ENCODE measurements around the gene FAM117B.

The FAM117B gene

GRCh38 chr2:202634556-202635427 is at the start of gene FAM117B:
Gene FAM117B, plus strand, starts transcription at chr2:202634969. Its CDS starts 219 bp downstream, at chr2:202635188.
- DNase-seq = peak; percentile 94

GRCh38 chr2:202588647-202589581 is 45.9 kb upstream of the FAM117B start:
- peak; percentile 66 for DNase-seq

- DNase-seq = no peak
Measured at GRCh38 chr2:202589582-202589949, 45.2 kb upstream of the FAM117B start.

- no peak for DNase-seq
Measured at GRCh38 chr2:202592566-202592965, 42.2 kb upstream of the FAM117B start.

GRCh38 chr2:202599105-202599504 is 35.7 kb upstream of the FAM117B start:
- no peak for DNase-seq

GRCh38 chr2:202599911-202600310 is 34.9 kb upstream of the FAM117B start:
- DNase-seq = no peak

GRCh38 chr2:202604699-202605098 is 30.1 kb upstream of the FAM117B start:
- no peak for DNase-seq

- no peak for DNase-seq
Measured at GRCh38 chr2:202605174-202605573, 29.6 kb upstream of the FAM117B start.

- no peak for DNase-seq
Measured at GRCh38 chr2:202608142-202608852, 26.5 kb upstream of the FAM117B start.

- DNase-seq = no peak
Measured at GRCh38 chr2:202609381-202610145, 25.2 kb upstream of the FAM117B start.

GRCh38 chr2:202610380-202610779 is 24.4 kb upstream of the FAM117B start:
- DNase-seq = no peak

- DNase-seq = no peak
Measured at GRCh38 chr2:202612145-202612544, 22.6 kb upstream of the FAM117B start.

- DNase-seq = no peak
Measured at GRCh38 chr2:202613479-202613878, 21.3 kb upstream of the FAM117B start.

GRCh38 chr2:202624133-202624532 is 10.6 kb upstream of the FAM117B start:
- no peak for DNase-seq

GRCh38 chr2:202627042-202627441 is 7.7 kb upstream of the FAM117B start:
- no peak for DNase-seq

GRCh38 chr2:202628646-202629198 is 6.0 kb upstream of the FAM117B start:
- no peak for DNase-seq

- no peak for DNase-seq
Measured at GRCh38 chr2:202632682-202633290, 2.0 kb upstream of the FAM117B start.

- DNase-seq = no peak
Measured at GRCh38 chr2:202633470-202633869, 1.3 kb upstream of the FAM117B start.

GRCh38 chr2:202635428-202636212 is 851 bp downstream of the FAM117B start:
- peak; percentile 45 for DNase-seq

GRCh38 chr2:202636213-202636513 is 1.4 kb downstream of the FAM117B start:
- no peak for DNase-seq

GRCh38 chr2:202638721-202639120 is 4.0 kb downstream of the FAM117B start:
- no peak for DNase-seq
